IMR-90 (cell line): ENCODE results near the gene RPP40. TPM values are rescaled to one million over a fixed set of nuclear protein-coding genes. Genes with fewer than 3 reads are reported as not detected.

Source experiments
- ATAC-seq: fragments of 200-7000 bp; cut with Tn5 transposase; 2 replicates; pipeline ENCODE4 v1.9.1; 2020; ENCODE audit warnings: low read depth, mild to moderate bottlenecking, moderate library complexity
- BruUV-seq: library from RNA; stranded (reverse); fragments of 400-500 nt; replicated peaks from 2 replicates; lab custom pipeline; 2021; lab: Mats Ljungman, UMichigan
- CTCF ChIA-PET: fragments of 300-600 bp; formaldehyde crosslinking; extraction: SDS; loops from one replicate; lab custom pipeline; 2021; ENCODE audit warnings: antibody characterized with exemption; lab: Yijun Ruan, JAX
- POLR2A ChIA-PET: fragments of 300-600 bp; sonication (Branson Sonifier 250); formaldehyde crosslinking; loops from one replicate; lab custom pipeline; 2022; ENCODE audit warnings: antibody characterized with exemption; ENCODE audit not compliant: unreplicated experiment; lab: Charles Lee
- DNase-seq: peaks from one replicate; pipeline ENCODE4 v3.0.0; 2013
- H2AFZ ChIP-seq: replicated peaks from 2 replicates; pipeline ENCODE3; 2013; ENCODE audit warnings: low read length, mild to moderate bottlenecking; ENCODE audit not compliant: poor library complexity
- H2AK5ac ChIP-seq: 2 replicates; pipeline ENCODE4 v1.6.1; 2013; ENCODE audit warnings: low read depth, low read length, inconsistent platforms
- H2AK9ac ChIP-seq: replicated peaks from 2 replicates; pipeline ENCODE3; 2013; ENCODE audit warnings: mild to moderate bottlenecking, low read depth, low read length, moderate library complexity; ENCODE audit not compliant: poor library complexity
- H2BK120ac ChIP-seq: 2 replicates; pipeline ENCODE4 v1.6.1; 2013; ENCODE audit warnings: low read depth, low read length, inconsistent platforms
- H2BK15ac ChIP-seq: 3 replicates; pipeline ENCODE4 v1.6.1; 2013; ENCODE audit warnings: low read depth, low read length, inconsistent platforms
- H2BK20ac ChIP-seq: 2 replicates; pipeline ENCODE4 v1.6.1; 2013; ENCODE audit warnings: low read depth, mild to moderate bottlenecking, inconsistent platforms, low read length, moderate library complexity
- H2BK5ac ChIP-seq: 2 replicates; pipeline ENCODE4 v1.6.1; 2013; ENCODE audit warnings: mild to moderate bottlenecking, low read depth, low read length, inconsistent platforms; ENCODE audit not compliant: poor library complexity, severe bottlenecking
- H3K14ac ChIP-seq: replicated peaks from 2 replicates; pipeline ENCODE4 v1.6.1; 2013; ENCODE audit warnings: low read depth, low read length, inconsistent platforms
- H3K18ac ChIP-seq: 2 replicates; pipeline ENCODE4 v1.6.1; 2013; ENCODE audit warnings: low read depth, low read length, control low read depth
- H3K23ac ChIP-seq: 2 replicates; pipeline ENCODE4 v1.6.1; 2013; ENCODE audit warnings: low read depth, low read length, inconsistent platforms
- H3K27ac ChIP-seq: 2 replicates; pipeline ENCODE4 v1.5.1; 2013; ENCODE audit warnings: mild to moderate bottlenecking, control low read depth, low read length; ENCODE audit not compliant: insufficient read depth
- H3K27me3 ChIP-seq: 2 replicates; pipeline ENCODE4 v1.6.1; 2013; ENCODE audit warnings: low read length; ENCODE audit not compliant: control insufficient read depth, insufficient read depth
- H3K36me3 ChIP-seq: 2 replicates; pipeline ENCODE4 v1.6.1; 2013; ENCODE audit warnings: low read length, mixed read lengths; ENCODE audit not compliant: control insufficient read depth, insufficient read depth
- H3K4ac ChIP-seq: 2 replicates; pipeline ENCODE4 v1.6.1; 2013; ENCODE audit warnings: low read depth, low read length, inconsistent platforms
- H3K4me1 ChIP-seq: 2 replicates; pipeline ENCODE4 v1.6.1; 2013; ENCODE audit warnings: low read length, mixed read lengths; ENCODE audit not compliant: control insufficient read depth, insufficient read depth
- H3K4me2 ChIP-seq: 2 replicates; pipeline ENCODE4 v1.6.1; 2013; ENCODE audit warnings: low read depth, mild to moderate bottlenecking, control low read depth, low read length, moderate library complexity
- H3K4me3 ChIP-seq: 2 replicates; pipeline ENCODE4 v1.5.1; 2013; ENCODE audit warnings: low read depth, mild to moderate bottlenecking, control low read depth, low read length, moderate library complexity; ENCODE audit not compliant: insufficient read depth
- H3K56ac ChIP-seq: 2 replicates; pipeline ENCODE4 v1.6.1; 2013; ENCODE audit warnings: low read length, inconsistent platforms; ENCODE audit not compliant: insufficient read depth; ENCODE audit errors: extremely low read depth
- H3K79me1 ChIP-seq, 2 experiments: 2 replicates each; pipeline ENCODE4 v1.6.1; 2013; ENCODE audit warnings: low read length in 2 of 2, inconsistent platforms in 1 of 2, low read depth in 1 of 2
- H3K9ac ChIP-seq: 2 replicates; pipeline ENCODE4 v1.6.1; 2013; ENCODE audit warnings: low read depth, low read length, control low read depth
- H3K9me1 ChIP-seq: 2 replicates; pipeline ENCODE4 v1.6.1; 2013; ENCODE audit warnings: low read length, inconsistent platforms; ENCODE audit not compliant: insufficient read depth
- H3K9me3 ChIP-seq: 2 replicates; pipeline ENCODE4 v1.6.1; 2013; ENCODE audit warnings: low read length; ENCODE audit not compliant: control insufficient read depth, insufficient read depth
- H4K20me1 ChIP-seq: 2 replicates; pipeline ENCODE4 v1.6.1; 2013; ENCODE audit warnings: low read length, inconsistent platforms; ENCODE audit not compliant: insufficient read depth
- H4K5ac ChIP-seq: 2 replicates; pipeline ENCODE4 v1.6.1; 2013; ENCODE audit warnings: mild to moderate bottlenecking, low read depth, low read length, control low read depth
- H4K8ac ChIP-seq, 2 experiments: 2 replicates each; pipeline ENCODE4 v1.6.1; 2013; ENCODE audit warnings: low read depth in 2 of 2, low read length in 2 of 2, control low read depth in 1 of 2, inconsistent platforms in 1 of 2
- H4K91ac ChIP-seq: 2 replicates; pipeline ENCODE4 v1.6.1; 2013; ENCODE audit warnings: low read depth, low read length, inconsistent platforms; ENCODE audit not compliant: insufficient read depth
- BHLHE40 ChIP-seq: fragments of 150-350 bp; IDR thresholded peaks from 2 replicates; pipeline ENCODE4 v1.6.1; 2016; ENCODE audit warnings: mild to moderate bottlenecking, low read depth, low read length
- CEBPB ChIP-seq: IDR thresholded peaks from 2 replicates; pipeline ENCODE4 v1.6.1; 2012; ENCODE audit warnings: low read depth, low read length, improper control_type of control experiment
- CHD1 ChIP-seq: IDR thresholded peaks from 2 replicates; pipeline ENCODE4 v1.6.1; 2012; ENCODE audit warnings: low read depth, low read length, improper control_type of control experiment
- FOS ChIP-seq: fragments of 150-350 bp; IDR thresholded peaks from 2 replicates; pipeline ENCODE4 v1.6.1; 2016; ENCODE audit warnings: low read depth, low read length
- MAFK ChIP-seq: IDR thresholded peaks from 2 replicates; pipeline ENCODE4 v1.6.1; 2012; ENCODE audit warnings: low read depth, low read length, improper control_type of control experiment
- MAZ ChIP-seq: IDR thresholded peaks from 2 replicates; pipeline ENCODE4 v1.6.1; 2012; ENCODE audit warnings: low read depth, mild to moderate bottlenecking, low read length, improper control_type of control experiment, moderate library complexity, borderline replicate concordance
- MXI1 ChIP-seq: IDR thresholded peaks from 2 replicates; pipeline ENCODE4 v1.6.1; 2012; ENCODE audit warnings: low read depth, mild to moderate bottlenecking, low read length, moderate library complexity, borderline replicate concordance
- NFE2L2 ChIP-seq: fragments of 150-350 bp; IDR thresholded peaks from 2 replicates; pipeline ENCODE4 v1.6.1; 2016; ENCODE audit warnings: low read depth, mild to moderate bottlenecking, low read length
- POLR2A ChIP-seq: IDR thresholded peaks from 2 replicates; pipeline ENCODE4 v1.6.1; 2012; ENCODE audit warnings: mild to moderate bottlenecking, low read depth, low read length
- RAD21 ChIP-seq: IDR thresholded peaks from 2 replicates; pipeline ENCODE4 v1.6.1; 2012; ENCODE audit warnings: low read length, improper control_type of control experiment
- RCOR1 ChIP-seq: IDR thresholded peaks from 2 replicates; pipeline ENCODE4 v1.6.1; 2012; ENCODE audit warnings: mild to moderate bottlenecking, low read length, improper control_type of control experiment; ENCODE audit not compliant: insufficient replicate concordance
- RFX5 ChIP-seq: IDR thresholded peaks from 2 replicates; pipeline ENCODE4 v1.8.0; 2012; ENCODE audit warnings: low read depth, mild to moderate bottlenecking, low read length, moderate library complexity
- SMC3 ChIP-seq: fragments of 150-350 bp; IDR thresholded peaks from 2 replicates; pipeline ENCODE4 v1.6.1; 2016; ENCODE audit warnings: low read depth, mild to moderate bottlenecking, antibody characterized with exemption, low read length, moderate library complexity
- USF2 ChIP-seq: fragments of 150-350 bp; IDR thresholded peaks from 2 replicates; pipeline ENCODE4 v1.6.1; 2017; ENCODE audit warnings: mild to moderate bottlenecking, antibody characterized with exemption, low read length, low read depth
- WGBS, 2 experiments: methylation state at CpG; one replicate each; pipeline versions ENCODE4 v1.1.5 to v1.1.7; 2013; ENCODE audit warnings: missing lambda C conversion rate in 2 of 2; ENCODE audit not compliant: insufficient read length in 1 of 2; ENCODE audit errors: extremely low coverage in 2 of 2; 5-methylcytosine and 5-hydroxymethylcytosine counted together
- dilution Hi-C: fragments of 300-500 bp; cut with HindIII; formaldehyde crosslinking; loops from one replicate; pipeline ENCODE4 v1.14.3; 2018; ENCODE audit warnings: low sequenced_read_pairs; ENCODE audit not compliant: unreplicated experiment
- in situ Hi-C: fragments of 300-500 bp; cut with MboI; formaldehyde crosslinking; loops from 3 replicates; pipeline ENCODE4 v1.14.3; 2019; ENCODE audit warnings: low sequenced_read_pairs, inconsistent platforms, mixed read lengths
- intact Hi-C: fragments of 100-400 bp; cut with micrococcal nuclease; formaldehyde crosslinking; loops from 2 replicates; pipeline ENCODE4 v1.10.0; 2022
- polyA plus RNA-seq, 3 experiments: library from polyadenylated mRNA; depleted of rRNA; stranded (reverse); fragments of >200 nt; gene quantifications; 2 replicates each; pipeline ENCODE4 v1.2.3, GENCODE V29; 2012; ENCODE audit warnings: low replicate concordance in 1 of 3
- total RNA-seq: library from RNA; depleted of rRNA; stranded (reverse); fragments of >200 nt; gene quantifications from 2 replicates; pipeline ENCODE4 v1.2.3, GENCODE V29; 2012
- TF ChIP-seq, protein P1 (sequence below): conservative IDR thresholded peaks from 2 replicates; pipeline ENCODE4 v1.5.1; 2012; ENCODE audit warnings: mild to moderate bottlenecking, low read depth, low read length, improper control_type of control experiment
- TF ChIP-seq, protein P2 (sequence below): fragments of 150-350 bp; IDR thresholded peaks from 2 replicates; pipeline ENCODE4 v1.6.1; 2016; ENCODE audit warnings: low read depth, mild to moderate bottlenecking, low read length, moderate library complexity, borderline replicate concordance

The RPP40 gene
- total and polyA plus RNA-seq, 2 of the 4 experiments (the other 2 are of a cell fraction), result 8.1 to 22.2 TPM

- Histone ChIP-seq H3K14ac (no peak overlapping the region), H3K23ac (no peak overlapping the region), H2BK5ac (no peak overlapping the region), H2BK15ac (no peak overlapping the region), H4K20me1 (no peaks in the 10 kb centered on the region), H3K56ac (no peak overlapping the region), H3K4me2 (no peak overlapping the region), H3K27ac (no peak overlapping the region), H3K4me3 (no peak overlapping the region), H2BK20ac (no peak overlapping the region), H3K4ac (no peak overlapping the region), H4K91ac (no peak overlapping the region), H3K18ac (no peak overlapping the region), H3K36me3 (no peaks in the 10 kb centered on the region), H4K8ac (no peak overlapping the region), H3K9me3 (peaks cover 8% of the 10 kb centered on the region), H3K9ac (no peak overlapping the region), H2BK120ac (no peak overlapping the region), H3K27me3 (peaks cover 4% of the 10 kb centered on the region), H2AK5ac (no peak overlapping the region), H3K79me1 (no peaks in the 10 kb centered on the region), H2AFZ (no peak overlapping the region), H3K4me1 (no peaks in the 10 kb centered on the region), H4K5ac (no peak overlapping the region), H3K9me1 (no peaks in the 10 kb centered on the region), H2AK9ac (no peak overlapping the region)
- in situ Hi-C loops, result no loop called here
- dilution Hi-C loops, result no loop called here
- DNase-seq (no peak), ATAC-seq (no peak)
- WGBS, 2 experiments, result no CpG with 5 or more reads among the region's 3 CpGs
- CTCF ChIA-PET, result no interaction called here
- no TSS peak for BruUV-seq
- POLR2A ChIA-PET, result no interaction called here
- TF ChIP-seq CEBPB (no peak), POLR2A (no peak), NFE2L2 (no peak), MXI1 (no peak), FOS (no peak), RAD21 (no peak), SMC3 (no peak), RFX5 (no peak), CHD1 (no peak), USF2 (no peak), MAFK (no peak), RCOR1 (no peak), BHLHE40 (no peak), MAZ (no peak)
- TF ChIP-seq, protein P1, sequence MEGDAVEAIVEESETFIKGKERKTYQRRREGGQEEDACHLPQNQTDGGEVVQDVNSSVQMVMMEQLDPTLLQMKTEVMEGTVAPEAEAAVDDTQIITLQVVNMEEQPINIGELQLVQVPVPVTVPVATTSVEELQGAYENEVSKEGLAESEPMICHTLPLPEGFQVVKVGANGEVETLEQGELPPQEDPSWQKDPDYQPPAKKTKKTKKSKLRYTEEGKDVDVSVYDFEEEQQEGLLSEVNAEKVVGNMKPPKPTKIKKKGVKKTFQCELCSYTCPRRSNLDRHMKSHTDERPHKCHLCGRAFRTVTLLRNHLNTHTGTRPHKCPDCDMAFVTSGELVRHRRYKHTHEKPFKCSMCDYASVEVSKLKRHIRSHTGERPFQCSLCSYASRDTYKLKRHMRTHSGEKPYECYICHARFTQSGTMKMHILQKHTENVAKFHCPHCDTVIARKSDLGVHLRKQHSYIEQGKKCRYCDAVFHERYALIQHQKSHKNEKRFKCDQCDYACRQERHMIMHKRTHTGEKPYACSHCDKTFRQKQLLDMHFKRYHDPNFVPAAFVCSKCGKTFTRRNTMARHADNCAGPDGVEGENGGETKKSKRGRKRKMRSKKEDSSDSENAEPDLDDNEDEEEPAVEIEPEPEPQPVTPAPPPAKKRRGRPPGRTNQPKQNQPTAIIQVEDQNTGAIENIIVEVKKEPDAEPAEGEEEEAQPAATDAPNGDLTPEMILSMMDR, result no peak
- TF ChIP-seq, protein P2, sequence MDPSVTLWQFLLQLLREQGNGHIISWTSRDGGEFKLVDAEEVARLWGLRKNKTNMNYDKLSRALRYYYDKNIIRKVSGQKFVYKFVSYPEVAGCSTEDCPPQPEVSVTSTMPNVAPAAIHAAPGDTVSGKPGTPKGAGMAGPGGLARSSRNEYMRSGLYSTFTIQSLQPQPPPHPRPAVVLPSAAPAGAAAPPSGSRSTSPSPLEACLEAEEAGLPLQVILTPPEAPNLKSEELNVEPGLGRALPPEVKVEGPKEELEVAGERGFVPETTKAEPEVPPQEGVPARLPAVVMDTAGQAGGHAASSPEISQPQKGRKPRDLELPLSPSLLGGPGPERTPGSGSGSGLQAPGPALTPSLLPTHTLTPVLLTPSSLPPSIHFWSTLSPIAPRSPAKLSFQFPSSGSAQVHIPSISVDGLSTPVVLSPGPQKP, result no peak
- intact Hi-C loops, result no loop called here
These were observed 24.4 kb downstream of the RPP40 start for GRCh38 chr6:4979426-4979825.
